HEK293 (cell line): ENCODE measurements around the gene ANO2.
"Not testable (repeated sequence)": the region's sequence is repeated elsewhere in the genome, so short reads cannot be mapped to it uniquely, and the experiment has no call there.

Experiments used
- CTCF ChIA-PET: fragments of 350-600 bp; formaldehyde crosslinking; extraction: SDS; loops from one replicate; lab custom pipeline; 2021; ENCODE audit warnings: antibody characterized with exemption; lab: Yijun Ruan, JAX
- POLR2A ChIA-PET: fragments of 300-600 bp; formaldehyde crosslinking; extraction: SDS; loops from one replicate; lab custom pipeline; 2020; ENCODE audit warnings: antibody characterized with exemption, inconsistent platforms; lab: Yijun Ruan, JAX
- H3K27ac ChIP-seq: fragments of 200-500 bp; sonication (Bioruptor generic); 2 replicates; pipeline ENCODE4 v1.5.1; 2014; ENCODE audit warnings: low read depth, low read length, control low read depth, inconsistent platforms; ENCODE audit errors: extremely low read depth
- H3K36me3 ChIP-seq, 2 experiments: fragments of 200-500 bp in 1 of 2; sonication (Bioruptor generic) in 1 of 2; 1 replicate in 1 of 2; 2 replicates in 1 of 2; pipeline ENCODE4 v1.5.1; 2014 to 2017; ENCODE audit warnings: inconsistent platforms in 2 of 2, low read length in 2 of 2; ENCODE audit not compliant: control insufficient read depth in 2 of 2, insufficient read depth in 1 of 2
- H3K4me1 ChIP-seq: fragments of 200-500 bp; sonication (Bioruptor generic); 2 replicates; pipeline ENCODE4 v1.5.1; 2014; ENCODE audit warnings: mild to moderate bottlenecking, low read length, inconsistent platforms; ENCODE audit not compliant: control insufficient read depth, insufficient read depth
- H3K4me3 ChIP-seq: 2 replicates; pipeline ENCODE4 v1.5.1; 2011; ENCODE audit warnings: low read depth, mild to moderate bottlenecking, control low read depth, low read length, moderate library complexity
- H3K9me3 ChIP-seq: fragments of 200-500 bp; sonication (Bioruptor generic); 2 replicates; pipeline ENCODE4 v1.5.1; 2014; ENCODE audit warnings: low read depth, low read length, inconsistent platforms; ENCODE audit not compliant: control insufficient read depth, insufficient read depth
- IKZF3 ChIP-seq: fragments of 450-650 bp; IDR thresholded peaks from 2 replicates; pipeline ENCODE4 v1.5.0; 2018; ENCODE audit warnings: missing biosample characterization, mild to moderate bottlenecking, missing genetic modification characterization, moderate library complexity
- KLF16 ChIP-seq: fragments of 450-650 bp; formaldehyde crosslinking; IDR thresholded peaks from 2 replicates; pipeline ENCODE4 v1.5.1; 2017; ENCODE audit warnings: missing biosample characterization, missing genetic modification characterization
- OSR2 ChIP-seq: fragments of 450-650 bp; formaldehyde crosslinking; IDR thresholded peaks from 2 replicates; pipeline ENCODE4 v1.5.1; 2016; ENCODE audit warnings: missing biosample characterization, missing genetic modification characterization
- ZNF155 ChIP-seq: fragments of 450-650 bp; formaldehyde crosslinking; IDR thresholded peaks from 2 replicates; pipeline ENCODE4 v1.5.1; 2016; ENCODE audit warnings: missing biosample characterization, missing genetic modification characterization
- ZNF341 ChIP-seq: fragments of 450-650 bp; formaldehyde crosslinking; IDR thresholded peaks from 2 replicates; pipeline ENCODE4; 2016; ENCODE audit warnings: low read depth, missing biosample characterization, missing genetic modification characterization
- ZNF433 ChIP-seq: fragments of 450-650 bp; formaldehyde crosslinking; IDR thresholded peaks from 2 replicates; pipeline ENCODE4 v1.5.1; 2016; ENCODE audit warnings: missing biosample characterization, missing genetic modification characterization, low read depth
- ZNF48 ChIP-seq: fragments of 450-650 bp; formaldehyde crosslinking; IDR thresholded peaks from 2 replicates; pipeline ENCODE4 v1.5.1; 2016; ENCODE audit warnings: missing biosample characterization, missing genetic modification characterization
- ZNF555 ChIP-seq: fragments of 450-650 bp; formaldehyde crosslinking; conservative IDR thresholded peaks from 2 replicates; pipeline ENCODE4 v1.5.1; 2017; ENCODE audit warnings: missing biosample characterization, mild to moderate bottlenecking, missing genetic modification characterization, inconsistent platforms
- ZNF571 ChIP-seq: fragments of 450-650 bp; formaldehyde crosslinking; IDR thresholded peaks from 2 replicates; pipeline ENCODE4 v1.5.0; 2017; ENCODE audit warnings: missing biosample characterization, missing genetic modification characterization
- ZNF596 ChIP-seq: fragments of 450-650 bp; IDR thresholded peaks from 2 replicates; pipeline ENCODE4 v1.5.0; 2018; ENCODE audit warnings: missing biosample characterization, mild to moderate bottlenecking, missing genetic modification characterization, moderate library complexity
- ZNF837 ChIP-seq: fragments of 450-650 bp; formaldehyde crosslinking; IDR thresholded peaks from 2 replicates; pipeline ENCODE4 v1.5.1; 2016; ENCODE audit warnings: missing biosample characterization, missing genetic modification characterization
- TF ChIP-seq, protein P1 (sequence below): fragments of 450-650 bp; formaldehyde crosslinking; IDR thresholded peaks from 2 replicates; pipeline ENCODE4 v1.5.1; 2016; ENCODE audit warnings: missing biosample characterization, missing genetic modification characterization
- TF ChIP-seq, protein P2 (sequence below): fragments of 450-650 bp; IDR thresholded peaks from 2 replicates; pipeline ENCODE4 v1.5.1; 2018; ENCODE audit warnings: missing biosample characterization, mild to moderate bottlenecking, missing genetic modification characterization
- TF ChIP-seq, protein P3 (sequence below): fragments of 450-650 bp; formaldehyde crosslinking; IDR thresholded peaks from 2 replicates; pipeline ENCODE4 v1.5.1; 2017; ENCODE audit warnings: missing biosample characterization, missing genetic modification characterization
- TF ChIP-seq, protein P4 (sequence below): fragments of 450-650 bp; IDR thresholded peaks from 2 replicates; pipeline ENCODE4 v1.5.1; 2018; ENCODE audit warnings: missing biosample characterization, missing genetic modification characterization
- TF ChIP-seq, protein P5 (sequence below): fragments of 450-650 bp; formaldehyde crosslinking; IDR thresholded peaks from 2 replicates; pipeline ENCODE4 v1.5.1; 2016; ENCODE audit warnings: missing biosample characterization, missing genetic modification characterization, low read depth

ANO2 gene

DNA sequence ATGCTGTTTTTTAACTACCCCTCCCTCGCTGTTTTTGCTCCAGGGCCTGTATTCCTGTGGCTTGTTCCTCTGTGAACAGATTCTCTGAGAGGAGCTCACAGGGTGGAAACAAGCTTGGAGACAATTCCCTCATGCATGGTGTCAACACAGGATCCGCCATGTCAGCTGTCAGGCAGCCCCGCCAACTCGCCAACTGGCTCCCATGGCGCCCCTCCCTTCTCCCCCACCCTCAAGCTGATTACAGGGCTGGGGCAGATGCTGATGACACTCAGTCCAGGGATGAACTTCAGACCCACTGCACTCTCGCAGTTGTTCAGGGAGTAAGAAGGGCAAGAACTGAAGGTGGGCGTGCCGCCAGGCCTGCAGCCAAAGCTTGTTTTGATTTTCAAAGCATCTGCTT is 283.2 kb downstream of the ANO2 start:
- H3K4me1 ChIP-seq, result no peaks in the 10 kb centered on the region
- H3K9me3 ChIP-seq, result no peaks in the 10 kb centered on the region
- no peak overlapping the region for H3K27ac ChIP-seq
- ChIA-PET CTCF (no interaction called here), POLR2A (no interaction called here)
- no peaks in the 10 kb centered on the region for H3K36me3 ChIP-seq
- TF ChIP-seq, protein P1, sequence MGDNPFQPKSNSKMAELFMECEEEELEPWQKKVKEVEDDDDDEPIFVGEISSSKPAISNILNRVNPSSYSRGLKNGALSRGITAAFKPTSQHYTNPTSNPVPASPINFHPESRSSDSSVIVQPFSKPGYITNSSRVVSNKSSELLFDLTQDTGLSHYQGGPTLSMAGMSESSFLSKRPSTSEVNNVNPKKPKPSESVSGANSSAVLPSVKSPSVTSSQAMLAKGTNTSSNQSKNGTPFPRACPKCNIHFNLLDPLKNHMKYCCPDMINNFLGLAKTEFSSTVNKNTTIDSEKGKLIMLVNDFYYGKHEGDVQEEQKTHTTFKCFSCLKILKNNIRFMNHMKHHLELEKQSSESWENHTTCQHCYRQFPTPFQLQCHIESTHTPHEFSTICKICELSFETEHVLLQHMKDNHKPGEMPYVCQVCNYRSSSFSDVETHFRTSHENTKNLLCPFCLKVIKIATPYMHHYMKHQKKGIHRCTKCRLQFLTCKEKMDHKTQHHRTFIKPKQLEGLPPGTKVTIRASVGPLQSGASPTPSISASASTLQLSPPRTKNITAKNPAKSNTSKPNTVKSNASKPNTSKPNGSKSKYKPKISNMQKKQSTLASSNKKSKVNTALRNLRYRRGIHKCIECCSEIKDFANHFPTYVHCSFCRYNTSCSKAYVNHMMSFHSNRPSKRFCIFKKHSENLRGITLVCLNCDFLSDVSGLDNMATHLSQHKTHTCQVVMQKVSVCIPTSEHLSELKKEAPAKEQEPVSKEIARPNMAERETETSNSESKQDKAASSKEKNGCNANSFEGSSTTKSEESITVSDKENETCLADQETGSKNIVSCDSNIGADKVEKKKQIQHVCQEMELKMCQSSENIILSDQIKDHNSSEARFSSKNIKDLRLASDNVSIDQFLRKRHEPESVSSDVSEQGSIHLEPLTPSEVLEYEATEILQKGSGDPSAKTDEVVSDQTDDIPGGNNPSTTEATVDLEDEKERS, result no peak
- no peak for TF ChIP-seq ZNF341 (tag by site-specific recombination)
- TF ChIP-seq ZNF555 (tag by site-specific recombination), result no peak
- TF ChIP-seq OSR2 (tag by site-specific recombination), result no peak
- no peak for TF ChIP-seq ZNF596 (tag by site-specific recombination)
- no peak for TF ChIP-seq KLF16
- no peak overlapping the region for H3K4me3 ChIP-seq

DNA sequence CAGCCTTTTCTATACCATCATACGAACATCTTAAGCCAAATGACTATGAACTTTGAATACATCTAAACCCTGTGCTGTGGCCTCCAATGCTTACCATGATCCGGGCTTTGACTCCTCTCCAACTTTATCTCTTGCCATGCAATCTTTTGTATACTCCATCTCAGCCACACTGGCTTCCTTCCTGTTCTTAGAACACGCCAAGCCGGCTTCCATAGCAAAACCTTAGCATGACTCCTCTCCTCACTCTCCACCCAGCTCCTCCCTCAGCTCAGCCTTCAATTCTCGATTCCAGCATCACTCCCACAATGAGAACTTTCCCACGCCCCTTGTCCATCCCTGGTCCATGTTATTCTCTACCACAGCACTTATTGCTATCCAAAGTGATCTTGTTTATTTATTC is 284.8 kb downstream of the ANO2 start:
- no peaks in the 10 kb centered on the region for H3K4me1 ChIP-seq
- no peak for TF ChIP-seq ZNF155 (tag by site-specific recombination)
- TF ChIP-seq, protein P2, sequence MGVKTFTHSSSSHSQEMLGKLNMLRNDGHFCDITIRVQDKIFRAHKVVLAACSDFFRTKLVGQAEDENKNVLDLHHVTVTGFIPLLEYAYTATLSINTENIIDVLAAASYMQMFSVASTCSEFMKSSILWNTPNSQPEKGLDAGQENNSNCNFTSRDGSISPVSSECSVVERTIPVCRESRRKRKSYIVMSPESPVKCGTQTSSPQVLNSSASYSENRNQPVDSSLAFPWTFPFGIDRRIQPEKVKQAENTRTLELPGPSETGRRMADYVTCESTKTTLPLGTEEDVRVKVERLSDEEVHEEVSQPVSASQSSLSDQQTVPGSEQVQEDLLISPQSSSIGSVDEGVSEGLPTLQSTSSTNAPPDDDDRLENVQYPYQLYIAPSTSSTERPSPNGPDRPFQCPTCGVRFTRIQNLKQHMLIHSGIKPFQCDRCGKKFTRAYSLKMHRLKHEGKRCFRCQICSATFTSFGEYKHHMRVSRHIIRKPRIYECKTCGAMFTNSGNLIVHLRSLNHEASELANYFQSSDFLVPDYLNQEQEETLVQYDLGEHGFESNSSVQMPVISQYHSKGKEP (tag by site-specific recombination), result no peak
- TF ChIP-seq, protein P3, sequence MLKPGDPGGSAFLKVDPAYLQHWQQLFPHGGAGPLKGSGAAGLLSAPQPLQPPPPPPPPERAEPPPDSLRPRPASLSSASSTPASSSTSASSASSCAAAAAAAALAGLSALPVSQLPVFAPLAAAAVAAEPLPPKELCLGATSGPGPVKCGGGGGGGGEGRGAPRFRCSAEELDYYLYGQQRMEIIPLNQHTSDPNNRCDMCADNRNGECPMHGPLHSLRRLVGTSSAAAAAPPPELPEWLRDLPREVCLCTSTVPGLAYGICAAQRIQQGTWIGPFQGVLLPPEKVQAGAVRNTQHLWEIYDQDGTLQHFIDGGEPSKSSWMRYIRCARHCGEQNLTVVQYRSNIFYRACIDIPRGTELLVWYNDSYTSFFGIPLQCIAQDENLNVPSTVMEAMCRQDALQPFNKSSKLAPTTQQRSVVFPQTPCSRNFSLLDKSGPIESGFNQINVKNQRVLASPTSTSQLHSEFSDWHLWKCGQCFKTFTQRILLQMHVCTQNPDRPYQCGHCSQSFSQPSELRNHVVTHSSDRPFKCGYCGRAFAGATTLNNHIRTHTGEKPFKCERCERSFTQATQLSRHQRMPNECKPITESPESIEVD (tag by site-specific recombination), result no peak
- no peak for TF ChIP-seq ZNF48 (tag by site-specific recombination)
- no peak for TF ChIP-seq ZNF433 (tag by site-specific recombination)
- TF ChIP-seq ZNF837 (tag by site-specific recombination), result no peak
- no peak for TF ChIP-seq ZNF571 (tag by site-specific recombination)
- TF ChIP-seq IKZF3, result no peak
- no peaks in the 10 kb centered on the region for H3K9me3 ChIP-seq
- no peak overlapping the region for H3K4me3 ChIP-seq
- ChIA-PET POLR2A (no interaction called here), CTCF (interaction anchor here (0.7 kb wide), 1 partner anchor 11 kb away, joined by 3 read pairs; no protein-coding TSS in a partner anchor)
- H3K36me3 ChIP-seq, result no peaks in the 10 kb centered on the region
- H3K27ac ChIP-seq, result no peak overlapping the region

DNA sequence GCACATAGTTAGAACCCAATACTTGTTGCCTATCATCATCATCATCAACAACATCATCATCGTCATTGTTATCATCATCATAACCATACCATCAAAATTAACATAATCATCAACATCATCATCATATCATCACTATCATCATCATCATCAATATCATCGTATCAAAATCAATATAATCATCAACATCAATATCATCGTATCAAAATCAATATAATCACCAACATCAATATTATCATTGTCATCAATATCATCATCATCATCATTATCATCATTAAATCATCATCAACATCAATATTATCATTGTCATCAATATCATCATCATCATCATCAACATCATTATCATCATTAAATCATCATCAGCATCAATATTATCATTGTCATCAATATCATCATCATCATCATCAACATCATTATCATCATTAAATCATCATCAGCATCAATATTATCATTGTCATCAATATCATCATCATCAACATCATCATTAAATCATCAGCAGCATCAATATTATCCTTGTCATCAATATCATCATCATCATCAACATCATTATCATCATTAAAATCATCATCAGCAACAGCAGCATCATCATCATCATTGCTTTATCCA is 286.6 kb downstream of the ANO2 start:
- H3K9me3 ChIP-seq, POLR2A ChIA-PET, H3K27ac ChIP-seq, H3K4me1 ChIP-seq, H3K36me3 ChIP-seq, H3K4me3 ChIP-seq: not testable (repeated sequence)
- TF ChIP-seq, protein P4, sequence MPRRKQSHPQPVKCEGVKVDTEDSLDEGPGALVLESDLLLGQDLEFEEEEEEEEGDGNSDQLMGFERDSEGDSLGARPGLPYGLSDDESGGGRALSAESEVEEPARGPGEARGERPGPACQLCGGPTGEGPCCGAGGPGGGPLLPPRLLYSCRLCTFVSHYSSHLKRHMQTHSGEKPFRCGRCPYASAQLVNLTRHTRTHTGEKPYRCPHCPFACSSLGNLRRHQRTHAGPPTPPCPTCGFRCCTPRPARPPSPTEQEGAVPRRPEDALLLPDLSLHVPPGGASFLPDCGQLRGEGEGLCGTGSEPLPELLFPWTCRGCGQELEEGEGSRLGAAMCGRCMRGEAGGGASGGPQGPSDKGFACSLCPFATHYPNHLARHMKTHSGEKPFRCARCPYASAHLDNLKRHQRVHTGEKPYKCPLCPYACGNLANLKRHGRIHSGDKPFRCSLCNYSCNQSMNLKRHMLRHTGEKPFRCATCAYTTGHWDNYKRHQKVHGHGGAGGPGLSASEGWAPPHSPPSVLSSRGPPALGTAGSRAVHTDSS (tag by site-specific recombination), result peak; percentile 67
- TF ChIP-seq, protein P5, sequence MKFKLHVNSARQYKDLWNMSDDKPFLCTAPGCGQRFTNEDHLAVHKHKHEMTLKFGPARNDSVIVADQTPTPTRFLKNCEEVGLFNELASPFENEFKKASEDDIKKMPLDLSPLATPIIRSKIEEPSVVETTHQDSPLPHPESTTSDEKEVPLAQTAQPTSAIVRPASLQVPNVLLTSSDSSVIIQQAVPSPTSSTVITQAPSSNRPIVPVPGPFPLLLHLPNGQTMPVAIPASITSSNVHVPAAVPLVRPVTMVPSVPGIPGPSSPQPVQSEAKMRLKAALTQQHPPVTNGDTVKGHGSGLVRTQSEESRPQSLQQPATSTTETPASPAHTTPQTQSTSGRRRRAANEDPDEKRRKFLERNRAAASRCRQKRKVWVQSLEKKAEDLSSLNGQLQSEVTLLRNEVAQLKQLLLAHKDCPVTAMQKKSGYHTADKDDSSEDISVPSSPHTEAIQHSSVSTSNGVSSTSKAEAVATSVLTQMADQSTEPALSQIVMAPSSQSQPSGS, result peak; percentile 56; the same call in 1 of the 2 replicates
- CTCF ChIA-PET, result interaction anchor here (0.6 kb wide), 1 partner anchor 350 kb away, joined by 3 read pairs; no protein-coding TSS in a partner anchor
